Smooth muscle cell (in vitro differentiated cells): Measurements from ENCODE around the gene NRGN. TPM values are rescaled to one million over a fixed set of nuclear protein-coding genes. Genes with fewer than 3 reads are reported as not detected.

Experiments used
- DNase-seq: peaks from one replicate; lab custom pipeline; 2025; ENCODE audit not compliant: unreplicated experiment; lab: John Stamatoyannopoulos, UW
- H2AFZ ChIP-seq: fragments of 200-600 bp; sonication (generic); 2 replicates; pipeline ENCODE4 v1.6.0; 2016; ENCODE audit warnings: antibody characterized with exemption, low read depth, mild to moderate bottlenecking
- H3F3A ChIP-seq: fragments of 200-600 bp; sonication (generic); 2 replicates; pipeline ENCODE4 v1.6.0; 2017; ENCODE audit warnings: antibody characterized with exemption, low read depth
- H3K27ac ChIP-seq: fragments of 200-600 bp; sonication (generic); 2 replicates; pipeline ENCODE4 v1.5.1; 2016; ENCODE audit warnings: low read depth, mild to moderate bottlenecking
- H3K27me3 ChIP-seq: fragments of 200-600 bp; sonication (generic); 2 replicates; pipeline ENCODE4 v1.6.1; 2016; ENCODE audit warnings: low read depth, mild to moderate bottlenecking
- H3K36me3 ChIP-seq: fragments of 200-600 bp; sonication (generic); 2 replicates; pipeline ENCODE4 v1.5.1; 2016; ENCODE audit warnings: low read depth
- H3K4me1 ChIP-seq: fragments of 200-600 bp; sonication (generic); 2 replicates; pipeline ENCODE4 v1.5.1; 2016; ENCODE audit warnings: low read depth
- H3K4me2 ChIP-seq: fragments of 200-600 bp; sonication (generic); 2 replicates; pipeline ENCODE4 v1.6.0; 2016; ENCODE audit warnings: mild to moderate bottlenecking
- H3K4me3 ChIP-seq: fragments of 200-600 bp; sonication (generic); 2 replicates; pipeline ENCODE4 v1.5.1; 2016; ENCODE audit warnings: mild to moderate bottlenecking
- H3K79me2 ChIP-seq: fragments of 200-600 bp; sonication (generic); 2 replicates; pipeline ENCODE4 v1.6.0; 2016; ENCODE audit warnings: low read depth, mild to moderate bottlenecking
- H3K9ac ChIP-seq: fragments of 200-600 bp; sonication (generic); 2 replicates; pipeline ENCODE4 v1.6.0; 2016; ENCODE audit warnings: low read depth
- H3K9me3 ChIP-seq: fragments of 200-600 bp; sonication (generic); replicated peaks from 2 replicates; pipeline ENCODE4 v1.5.1; 2016; ENCODE audit warnings: low read depth
- H4K20me1 ChIP-seq: fragments of 200-600 bp; sonication (generic); 2 replicates; pipeline ENCODE4 v1.6.0; 2016; ENCODE audit warnings: low read depth
- CTCF ChIP-seq: fragments of 200-600 bp; sonication (generic); IDR thresholded peaks from 2 replicates; pipeline ENCODE4 v1.5.1; 2017; ENCODE audit warnings: borderline replicate concordance, mild to moderate bottlenecking, antibody characterized with exemption; ENCODE audit not compliant: insufficient read depth, poor library complexity, severe bottlenecking
- WGBS: methylation state at CpG from one replicate; pipeline ENCODE4 v1.1.7; 2016; ENCODE audit warnings: low lambda C conversion rate; 5-methylcytosine and 5-hydroxymethylcytosine counted together
- polyA plus RNA-seq: library from polyadenylated mRNA; unstranded; fragments of >200 nt; fragmentation: Nextera tagmentation; extraction: Ambion mirVana; gene quantifications from 2 replicates; pipeline ENCODE4 v1.2.1, GENCODE V29; 2016
- total RNA-seq: library from RNA; depleted of rRNA; stranded (reverse); fragments of >200 nt; gene quantifications from 2 replicates; pipeline ENCODE4 v1.2.3, GENCODE V29; 2014

Gene NRGN
- total and polyA plus RNA-seq, 2 experiments from 2014 or later = 1.2 to 2.0 TPM

GRCh38 chr11:124776865-124777645 is 37.3 kb downstream of the NRGN start:
- H3K4me3 ChIP-seq = no peak overlapping the region
- no peaks in the 10 kb centered on the region for H3F3A ChIP-seq
- H3K27me3 ChIP-seq = no peaks in the 10 kb centered on the region
- H4K20me1 ChIP-seq = peaks cover 80% of the 10 kb centered on the region
- no peaks in the 10 kb centered on the region for H3K4me1 ChIP-seq
- H2AFZ ChIP-seq = no peak overlapping the region
- 94% methylated on average over 7 of the region's 7 CpGs for WGBS
- TF ChIP-seq CTCF = no peak
- DNase-seq = no peak
- H3K79me2 ChIP-seq = peaks cover 60% of the 10 kb centered on the region
- H3K27ac ChIP-seq = no peak overlapping the region
- H3K4me2 ChIP-seq = no peak overlapping the region
- H3K36me3 ChIP-seq = no peaks in the 10 kb centered on the region
- H3K9ac ChIP-seq = no peak overlapping the region
- no peaks in the 10 kb centered on the region for H3K9me3 ChIP-seq

- no peak for DNase-seq
- H3K4me1 ChIP-seq = no peaks in the 10 kb centered on the region
- no peak for TF ChIP-seq CTCF
- H3K27ac ChIP-seq = no peak overlapping the region
- peaks cover 66% of the 10 kb centered on the region for H3K79me2 ChIP-seq
- no peaks in the 10 kb centered on the region for H3K9me3 ChIP-seq
- H2AFZ ChIP-seq = no peak overlapping the region
- peaks cover 92% of the 10 kb centered on the region for H4K20me1 ChIP-seq
- no peaks in the 10 kb centered on the region for H3F3A ChIP-seq
- H3K9ac ChIP-seq = no peak overlapping the region
- H3K4me3 ChIP-seq = no peak overlapping the region
- H3K36me3 ChIP-seq = no peaks in the 10 kb centered on the region
- no peak overlapping the region for H3K4me2 ChIP-seq
- H3K27me3 ChIP-seq = no peaks in the 10 kb centered on the region
- WGBS = 84% methylated on average over 2 of the region's 2 CpGs
Observed at GRCh38 chr11:124778281-124778680, 38.5 kb downstream of the NRGN start.

- Histone ChIP-seq H3K27ac (no peak overlapping the region), H3K36me3 (no peaks in the 10 kb centered on the region), H2AFZ (no peak overlapping the region), H4K20me1 (peaks cover 95% of the 10 kb centered on the region), H3K27me3 (no peaks in the 10 kb centered on the region), H3K9me3 (no peaks in the 10 kb centered on the region), H3K79me2 (peaks cover 75% of the 10 kb centered on the region), H3K4me2 (no peak overlapping the region), H3K4me3 (no peak overlapping the region), H3K9ac (no peak overlapping the region), H3K4me1 (no peaks in the 10 kb centered on the region), H3F3A (no peaks in the 10 kb centered on the region)
- DNase-seq = no peak
- no peak for TF ChIP-seq CTCF
- WGBS = 26% methylated on average over 1 of the region's 1 CpG
Observed at GRCh38 chr11:124779568-124779967, 39.8 kb downstream of the NRGN start.

GRCh38 chr11:124783002-124783401 is 43.3 kb downstream of the NRGN start:
- no peak overlapping the region for H3K27ac ChIP-seq
- no peak for TF ChIP-seq CTCF
- H3K79me2 ChIP-seq = peaks cover 69% of the 10 kb centered on the region
- H3K27me3 ChIP-seq = no peaks in the 10 kb centered on the region
- no peaks in the 10 kb centered on the region for H3F3A ChIP-seq
- no peak overlapping the region for H3K9ac ChIP-seq
- no peaks in the 10 kb centered on the region for H3K4me1 ChIP-seq
- no peak for DNase-seq
- H4K20me1 ChIP-seq = peaks cover 99% of the 10 kb centered on the region
- H3K4me3 ChIP-seq = no peak overlapping the region
- WGBS = 95% methylated on average over 4 of the region's 4 CpGs
- H2AFZ ChIP-seq = no peak overlapping the region
- H3K9me3 ChIP-seq = no peaks in the 10 kb centered on the region
- H3K36me3 ChIP-seq = no peaks in the 10 kb centered on the region
- no peak overlapping the region for H3K4me2 ChIP-seq
